GM12892 (cell line): ENCODE results near the gene MPST.

ENCODE experiments used
- DNase-seq: peaks from one replicate; pipeline ENCODE4 v3.0.0; 2011; ENCODE audit not compliant: insufficient read length
- FAIRE-seq: peaks from 2 replicates; lab custom pipeline; 2011; peaks lifted over from hg19 to GRCh38; lab: Jason Lieb, UNC
- POLR2A ChIP-seq: IDR thresholded peaks from 2 replicates; pipeline ENCODE4 v1.6.1; 2011; ENCODE audit warnings: low read depth, low read length, control low read depth
- POLR2AphosphoS5 ChIP-seq: IDR thresholded peaks from 2 replicates; pipeline ENCODE4 v1.6.1; 2011; ENCODE audit warnings: low read depth, low read length, control low read depth
- TAF1 ChIP-seq: IDR thresholded peaks from 2 replicates; pipeline ENCODE4 v1.6.1; 2011; ENCODE audit warnings: low read depth, mild to moderate bottlenecking, control low read depth, low read length, borderline replicate concordance

MPST gene

DNA sequence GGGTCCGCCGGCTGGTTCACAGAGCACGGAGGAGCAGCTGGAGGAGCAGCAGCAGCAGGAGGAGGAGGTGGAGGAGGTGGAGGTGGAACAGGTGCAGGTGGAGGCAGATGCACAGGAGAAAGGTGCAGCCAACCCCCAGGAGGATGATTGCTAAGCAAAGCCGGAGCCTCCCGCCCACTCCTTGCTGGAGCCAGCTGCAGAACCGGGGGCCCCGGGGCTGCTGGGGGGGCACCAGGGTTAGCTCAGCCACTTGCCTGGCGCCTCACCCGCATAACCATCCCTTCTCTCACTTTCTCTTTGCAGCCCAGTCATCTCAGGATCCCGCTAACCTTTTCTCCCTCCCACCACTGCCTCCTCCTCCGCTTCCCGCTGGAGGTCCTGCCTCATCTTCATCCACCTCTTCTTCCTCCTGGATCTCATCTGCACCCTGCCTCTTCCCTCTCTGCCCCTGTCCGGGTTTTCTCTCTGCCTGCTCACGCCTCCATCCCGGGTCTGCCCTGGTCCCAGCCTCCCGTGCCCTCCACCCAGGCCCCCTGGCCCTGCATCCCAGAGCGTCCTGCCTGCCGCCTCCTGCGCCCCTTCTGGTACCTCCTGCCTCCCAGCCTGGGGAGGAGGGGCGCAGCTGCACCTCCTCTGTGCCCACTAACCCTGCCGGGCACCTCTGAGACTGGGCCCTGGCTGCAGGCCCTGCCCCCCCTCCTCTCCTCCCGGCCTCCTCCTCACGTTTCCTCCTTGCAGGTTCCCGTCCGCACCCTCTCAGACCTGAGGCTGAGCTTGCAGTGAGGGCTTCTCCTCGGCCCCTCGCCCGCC, 41.5 kb downstream of the MPST start:
- no peak for FAIRE-seq
- TF ChIP-seq POLR2A (no peak), POLR2AphosphoS5 (no peak), TAF1 (no peak)
- DNase-seq, result peak; percentile 71

DNA sequence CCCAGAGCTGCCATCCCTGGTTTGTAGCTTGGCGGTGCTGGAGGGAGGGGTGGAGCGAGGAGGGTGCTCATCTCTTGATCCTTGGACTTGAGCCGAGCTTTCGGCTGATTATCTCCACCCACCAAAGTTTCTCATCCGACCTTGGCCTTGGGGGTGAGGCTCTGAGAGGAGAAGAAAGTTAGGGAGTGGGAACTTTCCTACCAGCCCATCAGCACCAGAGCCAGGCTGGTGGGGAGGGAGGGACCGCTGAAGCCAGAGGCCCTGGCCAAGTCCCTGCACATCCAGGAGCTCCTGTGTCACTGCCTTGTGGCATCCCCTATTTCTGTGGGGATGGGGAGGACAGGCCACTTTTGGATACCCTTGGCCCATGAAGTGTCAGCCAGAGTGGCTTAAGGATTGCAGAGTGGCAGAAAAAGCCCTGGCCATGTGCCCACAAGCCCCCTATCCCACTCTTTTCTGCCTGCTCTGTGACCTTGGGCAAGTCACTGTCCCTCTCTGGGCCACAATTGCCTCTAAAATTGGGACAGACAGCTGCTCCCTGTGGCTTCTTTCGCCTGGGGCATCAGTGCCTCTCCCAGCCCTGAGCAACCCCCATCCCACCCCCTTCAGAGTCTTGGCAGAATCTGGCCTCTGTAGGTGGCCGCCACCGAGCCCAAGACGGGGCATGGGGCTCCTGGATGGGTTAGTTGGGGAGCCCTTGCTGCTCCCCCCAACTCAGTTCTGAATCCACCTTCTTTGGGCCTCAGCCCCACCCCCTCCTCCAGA, 42.3 kb downstream of the MPST start:
- DNase-seq (no peak), FAIRE-seq (no peak)
- no peak for TF ChIP-seq TAF1
- TF ChIP-seq POLR2AphosphoS5, result no peak
- no peak for TF ChIP-seq POLR2A

DNA sequence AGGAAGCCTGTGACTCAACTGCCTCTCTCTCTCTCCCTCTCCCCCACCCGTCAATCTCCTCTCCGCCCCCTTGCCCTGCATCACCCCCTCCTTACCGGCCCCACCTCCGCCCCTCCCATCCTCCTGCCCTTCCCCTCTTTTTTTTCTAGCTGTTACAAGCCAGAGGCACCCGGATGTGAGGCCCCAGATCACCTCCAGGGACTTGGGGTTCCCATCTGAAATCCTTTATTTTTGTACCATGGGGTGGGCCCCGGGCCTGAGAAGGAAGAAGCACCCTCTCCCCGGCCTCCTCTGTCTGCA, 42.8 kb downstream of the MPST start:
- DNase-seq (no peak), FAIRE-seq (no peak)
- TF ChIP-seq POLR2AphosphoS5 (no peak), POLR2A (no peak), TAF1 (no peak)

DNA sequence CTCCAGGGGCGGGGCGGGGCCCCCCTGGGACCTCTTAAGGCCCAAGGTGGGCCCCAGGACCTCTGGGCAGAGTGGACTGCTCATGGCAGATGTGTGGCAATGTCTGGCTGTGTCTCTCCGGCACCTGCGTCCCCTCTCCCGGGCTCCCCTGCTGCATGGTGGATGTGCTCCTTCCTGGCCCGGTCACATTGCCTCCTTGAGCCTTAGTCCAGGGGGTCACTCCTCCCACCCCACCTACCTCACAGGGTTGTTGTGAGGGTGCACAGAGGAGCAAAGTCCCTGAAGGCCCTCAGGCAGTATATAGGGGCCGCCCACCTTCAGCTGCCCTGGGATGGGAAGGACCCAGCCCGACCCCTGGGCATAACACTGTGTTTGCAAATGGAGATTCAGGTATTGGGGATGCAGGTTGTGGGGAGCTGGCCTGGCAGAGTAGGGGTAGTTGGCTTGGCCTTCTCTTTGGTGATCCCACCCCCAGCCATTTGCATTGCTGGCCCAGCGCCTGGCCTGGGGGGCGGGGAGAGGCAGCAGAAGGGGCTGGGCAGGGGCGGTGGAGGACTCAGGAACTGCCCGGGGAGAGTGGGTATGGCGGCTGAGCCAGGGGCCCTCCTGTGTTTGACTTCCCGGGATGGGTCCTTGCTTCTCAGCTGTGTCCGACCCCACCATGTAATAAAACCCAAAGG, 43.3 kb downstream of the MPST start:
- DNase-seq, result no peak
- FAIRE-seq, result no peak
- TF ChIP-seq TAF1 (no peak), POLR2A (no peak), POLR2AphosphoS5 (no peak)

DNA sequence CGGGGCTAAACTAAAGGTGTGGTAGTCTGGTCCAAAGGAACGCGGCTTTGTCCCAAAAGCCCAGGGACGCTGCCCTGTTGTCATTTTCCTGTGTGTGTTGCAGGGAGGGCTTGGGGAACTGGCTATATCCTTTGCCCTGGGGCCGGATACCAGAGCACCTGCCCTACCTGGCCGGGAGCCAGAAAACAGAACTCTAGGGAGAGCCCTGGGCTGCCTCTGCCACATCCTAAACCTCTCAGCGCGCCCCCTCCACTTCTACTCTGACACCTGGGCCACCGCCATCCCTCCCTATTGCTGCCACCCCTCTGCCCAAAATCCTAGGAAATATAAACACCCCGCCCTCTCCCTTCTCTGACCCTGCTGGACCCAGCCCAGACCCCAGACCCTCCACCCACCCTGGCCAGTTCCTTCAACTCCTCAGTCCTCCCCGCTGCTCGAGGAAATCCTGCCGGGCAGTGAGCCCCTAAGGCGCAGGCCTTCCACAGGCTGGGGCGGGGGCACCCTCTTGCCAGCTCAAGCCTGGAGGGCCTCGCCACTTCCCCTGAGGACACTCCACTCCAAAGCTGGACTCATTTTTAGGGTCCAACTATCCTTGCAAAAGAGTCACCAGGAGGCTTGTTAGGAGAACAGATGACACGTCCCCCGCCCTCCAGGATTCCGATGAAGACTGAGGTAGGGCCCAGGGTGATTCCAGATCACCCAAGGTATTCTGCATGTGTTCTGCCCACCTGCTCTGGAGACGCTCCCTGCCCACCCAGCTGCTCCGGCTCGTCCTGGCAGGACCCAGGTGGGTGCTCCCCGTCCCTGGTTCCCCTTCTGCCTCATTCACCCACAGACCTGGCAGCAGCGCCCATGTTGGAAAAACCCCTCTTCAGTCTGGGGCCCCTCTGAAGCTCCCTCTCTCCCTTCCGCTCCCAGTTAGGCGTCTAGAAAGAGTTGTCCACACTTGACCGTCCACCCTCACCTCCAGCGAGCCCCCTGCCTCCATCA, 44.2 kb downstream of the MPST start:
- DNase-seq (no peak), FAIRE-seq (no peak)
- no peak for TF ChIP-seq POLR2AphosphoS5
- no peak for TF ChIP-seq POLR2A
- no peak for TF ChIP-seq TAF1

DNA sequence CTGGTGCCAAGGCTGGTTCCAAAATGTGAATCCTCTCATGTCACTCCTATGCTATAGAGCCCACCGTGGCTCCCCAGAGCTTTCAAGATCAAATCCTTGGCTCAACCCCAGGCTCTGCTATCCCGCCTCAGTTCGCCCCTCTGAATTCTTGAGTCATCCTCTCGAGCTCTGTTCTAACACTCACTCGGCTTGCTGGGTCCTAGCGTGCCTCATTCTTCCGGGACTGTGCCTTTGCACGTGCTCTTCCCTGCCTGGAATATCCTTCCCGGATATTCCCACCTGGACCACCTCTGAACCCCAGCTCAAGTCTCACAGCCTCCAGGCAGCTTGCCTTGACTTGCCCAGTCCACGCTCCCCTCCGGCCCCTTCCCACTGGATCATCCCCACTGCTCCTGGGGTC, 45.0 kb downstream of the MPST start:
- FAIRE-seq (no peak), DNase-seq (no peak)
- TF ChIP-seq POLR2A (no peak), POLR2AphosphoS5 (no peak), TAF1 (no peak)

DNA sequence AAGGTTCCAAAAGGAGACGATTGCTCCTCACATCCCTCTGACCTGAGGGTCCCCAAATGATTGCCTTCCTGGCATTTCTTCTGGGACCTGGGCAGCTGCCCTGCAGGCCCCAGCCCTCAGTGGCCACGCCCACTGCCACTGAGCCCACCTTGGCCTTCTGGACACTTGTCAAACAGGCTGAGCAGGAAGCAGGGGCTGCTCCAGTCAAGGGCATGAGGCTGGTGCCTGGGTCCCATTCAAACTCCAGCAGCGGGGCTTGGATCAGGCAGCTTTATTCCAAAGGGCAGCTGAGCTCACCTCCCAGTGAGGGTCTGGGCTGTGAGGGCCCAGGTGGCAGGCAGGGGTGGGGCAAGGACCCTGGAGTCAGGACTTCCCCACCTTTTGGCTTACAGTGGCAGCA, 45.6 kb downstream of the MPST start:
- DNase-seq (no peak), FAIRE-seq (no peak)
- TF ChIP-seq TAF1 (no peak), POLR2A (no peak), POLR2AphosphoS5 (no peak)

DNA sequence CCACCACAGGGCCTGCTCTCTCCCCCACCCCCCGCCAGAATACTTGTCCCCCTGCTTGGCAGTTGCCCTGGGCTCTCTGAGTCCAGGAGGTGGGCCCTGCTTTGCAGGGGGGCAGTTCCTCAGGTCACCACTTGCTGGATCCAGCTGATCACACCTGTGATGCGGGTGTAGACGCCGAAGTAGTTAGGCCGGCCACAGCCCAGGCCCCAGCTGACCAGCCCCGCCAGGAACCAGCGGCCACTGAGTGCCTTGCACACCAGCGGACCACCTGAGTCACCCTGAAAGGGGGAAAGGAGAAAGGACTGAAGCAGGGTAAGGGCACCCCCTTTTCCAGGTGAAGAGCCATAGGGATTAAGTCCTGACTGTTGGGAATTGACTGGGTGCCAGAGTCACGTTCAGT, 46.4 kb downstream of the MPST start:
- FAIRE-seq (no peak), DNase-seq (no peak)
- TF ChIP-seq TAF1 (no peak), POLR2A (no peak), POLR2AphosphoS5 (no peak)

DNA sequence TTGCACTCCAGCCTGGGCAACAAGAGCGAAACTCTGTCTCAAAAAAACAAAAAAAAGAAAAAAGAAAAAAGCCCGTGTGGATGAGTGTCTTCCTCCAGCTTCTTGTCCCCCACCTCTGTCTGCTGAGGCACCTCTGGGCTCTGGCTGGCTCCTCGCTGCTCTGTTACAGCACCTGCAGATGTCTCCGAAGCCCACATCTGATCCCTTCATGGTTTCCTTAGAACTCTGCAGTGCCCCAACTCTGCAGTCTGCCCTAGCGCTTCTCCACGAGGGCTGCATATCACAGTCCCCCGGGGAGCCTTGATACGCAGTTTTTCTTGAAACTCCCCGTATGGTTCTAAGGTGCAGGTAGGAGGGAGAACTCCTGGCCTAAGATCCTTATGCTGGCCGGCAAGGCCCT, 47.9 kb downstream of the MPST start:
- DNase-seq (no peak), FAIRE-seq (no peak)
- no peak for TF ChIP-seq TAF1
- TF ChIP-seq POLR2AphosphoS5, result no peak
- no peak for TF ChIP-seq POLR2A

DNA sequence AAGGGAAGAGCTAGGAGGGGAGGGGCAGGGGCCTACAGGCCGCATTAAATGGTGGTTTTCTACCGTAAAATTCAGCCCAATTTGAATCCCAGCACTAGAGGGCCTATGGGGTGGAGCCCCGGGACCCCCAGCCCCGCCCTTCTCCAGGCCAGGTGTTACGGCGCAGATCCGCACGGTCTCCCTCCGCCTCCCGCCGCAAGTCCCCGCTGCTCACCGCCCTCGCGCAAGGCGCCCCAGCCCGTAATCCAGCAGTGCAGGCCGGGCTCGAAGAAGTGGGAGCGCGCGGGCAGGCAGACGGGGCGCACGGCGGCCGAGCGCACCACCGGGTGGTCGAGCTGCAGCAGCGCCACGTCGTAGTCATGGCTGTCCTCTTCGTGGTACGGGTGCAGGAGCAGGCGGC, 49.3 kb downstream of the MPST start:
- TF ChIP-seq POLR2A (no peak), POLR2AphosphoS5 (no peak), TAF1 (no peak)
- DNase-seq (no peak), FAIRE-seq (no peak)

DNA sequence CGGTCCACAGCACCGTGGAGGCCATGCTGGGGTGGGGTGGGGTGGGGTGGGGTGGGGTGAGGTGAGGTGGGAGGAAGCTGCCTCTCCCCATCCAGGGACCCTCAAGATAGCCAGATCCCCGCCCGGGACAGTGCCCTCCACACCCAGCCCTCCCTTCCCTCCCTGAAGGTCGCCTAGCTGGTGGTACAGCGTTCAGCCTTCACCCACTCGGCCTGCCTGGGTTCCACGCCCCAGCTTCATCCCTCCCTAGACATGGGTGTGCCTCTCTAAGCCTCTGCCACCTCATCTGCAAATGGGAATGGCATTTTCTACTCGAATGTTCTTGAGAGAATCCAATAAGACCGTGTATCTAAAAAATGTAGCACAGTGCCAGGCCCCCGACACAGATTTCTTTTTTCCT, 49.8 kb downstream of the MPST start:
- TF ChIP-seq TAF1, result no peak
- no peak for TF ChIP-seq POLR2AphosphoS5
- no peak for DNase-seq
- FAIRE-seq, result no peak
